WI38 (cell line): Measurements from ENCODE around the gene RBM20.

Experiments
- H3K4me3 ChIP-seq: 2 replicates; pipeline ENCODE4 v1.5.1; 2011; ENCODE audit warnings: low read depth, mild to moderate bottlenecking, control low read depth, low read length
- CTCF ChIP-seq: IDR thresholded peaks from 2 replicates; pipeline ENCODE4 v1.5.1; 2012; ENCODE audit warnings: low read depth, mild to moderate bottlenecking, control low read depth, low read length

Gene RBM20

GRCh38 chr10:110695539-110695886, 51.4 kb downstream of the RBM20 start:
- H3K4me3 ChIP-seq: no peak overlapping the region
- TF ChIP-seq CTCF: no peak

GRCh38 chr10:110696436-110696835, 52.3 kb downstream of the RBM20 start:
- no peak for TF ChIP-seq CTCF
- no peak overlapping the region for H3K4me3 ChIP-seq

GRCh38 chr10:110698340-110698739, 54.2 kb downstream of the RBM20 start:
- no peak overlapping the region for H3K4me3 ChIP-seq
- no peak for TF ChIP-seq CTCF

GRCh38 chr10:110698782-110699201, 54.7 kb downstream of the RBM20 start:
- no peak overlapping the region for H3K4me3 ChIP-seq
- no peak for TF ChIP-seq CTCF

- no peak for TF ChIP-seq CTCF
- no peak overlapping the region for H3K4me3 ChIP-seq
These were observed 55.8 kb downstream of the RBM20 start for GRCh38 chr10:110699859-110700468.

GRCh38 chr10:110700947-110701616, 56.9 kb downstream of the RBM20 start:
- H3K4me3 ChIP-seq: no peak overlapping the region
- TF ChIP-seq CTCF: no peak

- no peak for TF ChIP-seq CTCF
- no peak overlapping the region for H3K4me3 ChIP-seq
These were observed 57.5 kb downstream of the RBM20 start for GRCh38 chr10:110701617-110701971.
